DMS53 (cell line): ENCODE measurements around the gene WLS.
"Not testable (repeated sequence)": the region's sequence is repeated elsewhere in the genome, so short reads cannot be mapped to it uniquely, and the experiment has no call there.

Experiments
- DNase-seq: peaks from one replicate; lab custom pipeline; 2025; lab: John Stamatoyannopoulos, UW

WLS gene

GRCh38 chr1:68232289-68233148, at the start of gene WLS:
Gene WLS (minus strand): TSS chr1:68232523. CDS start chr1:68232299, 224 bp downstream.
- DNase-seq: peak; percentile 87

GRCh38 chr1:68280286-68280685, 48.0 kb upstream of the WLS start:
- DNase-seq: no peak

- DNase-seq: no peak
Measured at GRCh38 chr1:68279846-68280245, 47.5 kb upstream of the WLS start.

- DNase-seq: no peak
Measured at GRCh38 chr1:68278221-68278620, 45.9 kb upstream of the WLS start.

DNA sequence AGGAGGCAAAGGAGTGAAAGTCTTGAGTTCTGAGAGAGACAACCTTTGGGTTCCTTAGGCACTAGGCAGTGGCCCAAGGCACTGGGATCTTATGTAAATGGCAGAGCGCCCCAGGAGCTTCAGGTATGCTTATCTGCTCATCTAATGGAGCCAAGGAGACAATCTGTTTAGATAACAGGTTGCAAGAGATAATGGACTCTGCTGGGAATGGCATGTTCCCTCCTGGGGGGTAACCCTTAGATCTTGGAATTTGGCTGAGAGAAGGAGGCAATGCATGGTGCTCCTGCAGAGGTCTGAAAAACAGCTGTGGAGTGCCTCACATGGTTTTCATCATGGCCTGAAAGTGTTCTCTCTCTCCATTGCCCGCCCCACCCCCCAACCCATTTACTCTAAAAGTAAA, 44.1 kb upstream of the WLS start:
- no peak for DNase-seq

- no peak for DNase-seq
Measured at GRCh38 chr1:68273530-68273929, 41.2 kb upstream of the WLS start.

DNA sequence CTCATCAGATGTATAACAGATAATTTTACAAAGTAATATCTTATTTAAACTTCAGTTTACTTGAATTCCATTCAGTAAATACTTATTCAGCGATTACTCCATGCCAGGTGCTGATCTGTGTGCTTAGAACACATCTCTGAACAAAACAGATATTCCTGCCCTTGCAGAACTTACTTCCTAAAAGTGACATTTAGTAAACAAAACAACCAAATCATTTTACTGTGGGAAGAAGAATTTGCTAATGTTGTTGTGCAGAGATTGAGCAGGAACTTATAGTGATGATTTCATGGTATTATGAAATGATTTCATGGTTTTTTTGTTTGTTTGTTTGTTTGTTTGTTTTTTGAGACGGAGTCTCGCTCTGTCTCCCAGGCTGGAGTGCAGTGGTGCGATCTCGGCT, 39.3 kb upstream of the WLS start:
- DNase-seq: no peak

- DNase-seq: no peak
Measured at GRCh38 chr1:68270951-68271350, 38.6 kb upstream of the WLS start.

DNA sequence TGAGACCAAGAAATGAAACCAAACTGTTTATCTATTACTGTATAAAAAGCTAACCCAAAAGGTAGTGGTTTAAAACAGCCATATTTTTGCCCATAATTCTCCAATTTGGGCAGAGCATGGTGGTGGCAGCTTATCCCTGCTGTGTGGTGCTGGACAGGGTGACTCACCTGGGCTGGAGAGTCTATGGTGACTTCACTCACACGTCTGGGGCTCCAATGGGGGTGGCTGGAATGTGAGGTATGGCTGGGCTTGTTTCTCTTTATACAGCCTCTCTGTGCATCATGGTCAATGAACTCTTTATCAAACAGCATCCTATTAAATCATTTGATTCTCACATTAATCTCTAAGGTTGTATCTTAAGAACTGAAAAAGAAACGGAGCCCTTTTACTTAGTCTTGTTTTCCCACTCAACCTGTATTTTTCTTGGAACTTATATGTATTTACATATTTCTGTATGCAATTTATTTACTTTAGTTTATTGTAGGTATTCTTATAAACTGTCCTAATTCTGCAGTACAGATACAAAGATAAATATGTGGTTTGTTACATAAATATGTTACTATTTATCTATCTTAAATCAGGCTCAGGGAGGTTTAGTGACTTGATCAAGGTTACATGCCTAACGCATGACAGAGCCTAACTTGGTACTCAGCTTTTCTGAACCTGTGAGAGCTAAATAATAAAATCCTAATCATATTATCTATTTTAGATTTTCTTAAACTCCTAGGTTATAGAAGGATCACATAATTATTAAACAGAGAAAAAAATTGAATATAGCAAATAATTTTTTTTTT, 37.5 kb upstream of the WLS start:
- peak; percentile 61 for DNase-seq

DNA sequence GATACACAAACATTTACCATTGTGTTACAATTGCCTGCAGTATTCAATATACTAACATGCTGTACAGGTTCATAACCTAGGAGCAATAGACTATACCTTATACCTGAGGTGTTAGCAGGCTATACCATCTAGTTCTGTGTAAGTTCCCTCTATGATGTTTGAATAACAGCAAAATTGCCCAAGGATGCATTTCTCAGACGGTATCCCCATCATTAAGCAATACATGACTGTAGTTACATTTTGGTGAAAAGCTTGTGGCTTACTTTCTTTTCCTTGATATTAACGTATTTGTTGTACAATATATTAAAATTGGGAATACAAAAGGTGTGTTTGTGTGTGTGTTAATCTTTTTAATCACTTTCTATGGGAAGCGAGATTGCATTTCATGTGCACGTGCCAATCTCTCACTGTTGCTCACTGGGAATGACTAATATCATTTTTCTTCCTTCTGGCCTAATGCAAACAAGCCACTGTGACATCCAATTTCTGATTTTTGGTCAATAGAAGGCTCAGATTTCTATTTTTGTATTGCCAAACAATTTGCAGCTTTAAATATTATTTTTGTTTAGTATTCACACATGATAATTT, 36.7 kb upstream of the WLS start:
- DNase-seq: no peak

DNA sequence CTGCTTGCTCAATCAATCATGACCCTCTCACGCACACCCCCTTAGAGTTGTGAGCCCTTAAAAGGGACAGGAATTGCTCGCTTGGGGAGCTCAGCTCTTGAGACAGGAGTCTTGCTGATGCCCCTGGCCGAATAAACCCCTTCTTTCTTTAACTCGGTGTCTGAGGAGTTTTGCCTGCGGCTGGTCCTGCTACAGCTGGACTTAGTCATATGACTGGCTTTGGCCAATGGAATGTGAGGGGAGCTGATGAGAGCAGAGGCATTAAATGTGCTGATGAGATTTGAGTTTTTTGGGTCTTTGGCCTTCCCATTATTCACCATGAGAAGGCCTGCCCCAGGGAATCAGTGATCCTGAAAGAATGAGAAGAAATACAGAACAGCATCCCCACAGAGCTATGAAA, 24.5 kb upstream of the WLS start:
- DNase-seq: not testable (repeated sequence)

DNA sequence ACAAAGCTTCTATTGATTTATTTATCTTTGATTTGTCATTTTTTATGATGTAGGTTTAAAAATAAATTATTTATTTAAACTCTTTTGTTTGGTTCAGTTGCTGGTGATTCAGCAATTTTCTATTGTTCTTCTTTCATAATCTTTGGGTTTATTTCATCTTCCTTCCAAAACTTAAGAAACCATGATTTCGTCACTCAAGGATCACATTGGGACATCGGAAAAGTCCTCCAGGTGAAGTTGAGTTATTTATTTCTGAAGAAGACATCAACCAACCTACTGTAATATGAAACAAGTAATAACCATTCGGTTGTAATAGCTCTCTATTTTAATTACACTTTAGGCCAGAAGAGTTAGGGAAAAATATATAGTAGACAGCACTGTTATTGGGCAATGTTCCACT, 23.0 kb upstream of the WLS start:
- DNase-seq: no peak

- no peak for DNase-seq
Measured at GRCh38 chr1:68254667-68255226, 22.4 kb upstream of the WLS start.

GRCh38 chr1:68237040-68237439, 4.7 kb upstream of the WLS start:
- no peak for DNase-seq

- peak; percentile 76 for DNase-seq
Measured at GRCh38 chr1:68234094-68234493, 1.8 kb upstream of the WLS start.

DNA sequence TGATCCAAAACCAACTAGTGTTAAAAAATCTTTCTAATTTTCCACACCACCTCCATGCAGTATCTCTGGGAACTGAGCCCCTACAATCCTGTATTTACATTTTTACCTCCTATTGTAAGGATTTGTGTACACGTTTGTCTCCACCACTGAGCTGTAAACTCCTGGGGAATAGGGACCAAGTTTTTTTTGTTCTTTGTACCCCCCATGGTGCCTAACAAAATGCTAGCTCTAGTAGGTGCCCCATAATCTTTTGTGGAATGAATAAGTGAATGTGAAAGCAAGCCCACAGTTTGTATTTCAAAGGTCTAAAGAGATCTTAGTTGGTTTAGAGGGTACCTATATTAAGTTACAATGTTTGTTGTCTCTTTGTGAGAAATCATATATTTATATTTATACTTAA, 879 bp upstream of the WLS start:
- DNase-seq: peak; percentile 28

DNA sequence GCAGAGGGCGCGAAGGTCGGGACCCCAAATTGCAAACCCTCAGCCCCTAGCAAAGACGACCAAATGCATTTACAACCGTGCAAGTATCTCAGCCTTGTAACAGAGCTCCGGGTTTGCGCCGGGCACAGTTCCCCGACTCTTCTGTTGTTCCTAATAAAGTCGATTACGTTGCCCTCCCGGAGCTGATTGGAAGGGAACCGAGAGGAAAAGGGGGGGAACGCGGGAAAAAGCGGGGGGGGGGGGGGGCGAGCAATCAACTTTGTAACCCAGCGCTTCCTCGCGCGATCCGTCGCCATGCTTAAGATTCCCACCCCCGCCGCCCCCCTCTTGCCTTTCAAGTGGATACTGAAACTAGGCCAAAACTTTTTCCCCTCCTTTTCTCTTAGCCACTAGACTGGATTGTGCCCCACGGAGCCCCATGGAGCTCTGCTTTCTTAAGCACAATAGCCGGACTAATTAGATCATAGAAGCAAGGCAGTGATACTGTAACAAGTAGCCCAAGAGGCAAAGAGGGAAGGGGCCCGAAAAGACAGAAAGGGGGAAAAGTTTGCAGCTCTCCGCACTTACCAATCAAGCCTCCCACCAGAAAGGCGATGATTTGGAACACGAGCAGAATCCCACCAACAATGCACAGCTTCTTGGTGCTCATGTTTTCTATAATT, 565 bp downstream of the WLS start:
- DNase-seq: peak; percentile 78

GRCh38 chr1:68230901-68231626, 1.3 kb downstream of the WLS start:
- DNase-seq: peak; percentile 75

DNA sequence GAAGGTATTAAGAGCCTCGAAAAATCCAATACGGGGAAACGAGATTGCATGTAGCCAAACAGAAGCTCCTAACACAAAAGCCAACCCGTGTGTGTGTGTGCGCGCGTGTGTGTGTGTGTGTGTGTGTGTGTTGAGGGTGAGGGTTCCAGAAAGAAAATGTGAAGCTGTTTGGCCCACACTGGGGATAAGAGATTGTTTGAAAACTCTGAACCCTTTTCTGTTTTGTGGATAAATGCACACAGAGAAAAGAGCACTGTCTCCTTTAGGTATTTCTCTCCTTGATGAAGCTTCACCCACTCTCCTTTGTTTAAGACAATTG, 1.9 kb downstream of the WLS start:
- DNase-seq: peak; percentile 48

- no peak for DNase-seq
Measured at GRCh38 chr1:68229650-68230483, 2.5 kb downstream of the WLS start.

DNA sequence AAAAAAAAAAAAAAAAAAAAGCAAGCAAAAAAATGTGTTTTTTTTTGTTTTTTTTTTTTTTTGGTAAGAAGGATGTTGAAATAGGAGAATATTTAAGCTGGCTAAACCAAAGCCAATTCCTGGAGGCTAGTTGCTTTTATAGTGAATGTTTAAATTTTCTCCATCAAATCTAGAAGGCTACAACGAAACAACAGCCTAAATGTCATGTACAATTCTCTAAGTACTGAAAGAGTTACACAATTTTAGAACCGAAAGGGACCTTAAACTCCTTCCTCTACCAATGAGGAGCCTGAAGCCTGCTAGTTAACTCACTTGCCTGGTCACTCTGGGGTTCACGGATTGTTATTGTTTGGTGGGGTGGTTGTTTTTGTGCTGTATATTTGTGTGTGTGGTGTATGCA, 3.5 kb downstream of the WLS start:
- peak; percentile 28 for DNase-seq
